Posterior cingulate gyrus (tissue), 11 donors: ENCODE measurements around the gene ASCC3.

ENCODE experiments used
- DNase-seq, 10 donors: peaks; one replicate each; pipeline versions ENCODE4 v3.0.0 to v3.0.0-alpha.2; 2020 to 2021; ENCODE audit warnings: mixed read lengths in 3 of 10
- intact Hi-C: fragments of 100-400 bp; cut with DNase I; formaldehyde crosslinking; loops from one replicate; pipeline ENCODE4 v1.15.1; 2023

ASCC3 gene

DNA sequence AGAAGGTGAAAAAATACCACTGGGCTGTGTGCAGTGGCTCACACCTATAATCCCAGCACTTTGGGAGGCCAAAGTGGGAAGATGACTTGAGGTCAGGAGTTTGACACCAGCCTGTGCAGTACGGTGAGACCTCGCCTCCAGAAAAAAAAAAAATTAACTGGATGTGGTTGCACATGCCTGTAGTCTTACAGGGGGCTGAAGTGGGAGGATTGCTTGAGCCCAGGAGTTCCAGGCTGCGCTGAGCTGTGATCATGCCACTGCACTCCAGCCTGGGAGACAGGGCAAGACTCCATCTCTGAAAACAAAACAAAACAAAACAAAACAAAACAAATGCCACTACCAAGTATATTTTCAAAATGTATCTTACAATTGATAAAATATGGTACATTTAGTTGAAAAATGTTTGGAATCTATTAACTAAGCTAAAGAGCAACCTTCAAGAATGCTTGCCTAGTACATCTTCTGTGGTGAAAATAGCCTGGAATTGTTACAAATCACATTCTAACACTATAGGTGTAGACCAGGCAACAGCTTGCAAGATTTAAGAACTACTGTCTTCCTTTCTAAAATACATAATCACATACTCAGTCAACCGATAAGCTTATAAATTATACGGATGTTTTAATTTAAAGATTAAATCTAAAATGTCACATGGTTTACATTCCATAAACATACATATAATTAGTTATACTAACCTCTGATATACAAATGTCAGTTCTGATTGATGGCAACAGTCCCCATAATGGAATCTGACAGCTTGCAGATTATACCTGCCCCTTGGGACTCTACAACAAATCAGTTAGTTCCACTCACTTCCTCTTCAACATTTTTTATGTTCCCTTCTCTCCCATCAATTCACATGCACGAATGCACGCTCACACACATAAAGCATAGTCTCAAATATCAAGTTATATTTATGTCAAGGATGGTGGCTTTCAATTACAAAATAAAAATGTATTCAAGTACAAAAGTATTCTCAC is 150.8 kb downstream of the ASCC3 start:
- intact Hi-C loops: no loop called here
- no peak for DNase-seq

DNA sequence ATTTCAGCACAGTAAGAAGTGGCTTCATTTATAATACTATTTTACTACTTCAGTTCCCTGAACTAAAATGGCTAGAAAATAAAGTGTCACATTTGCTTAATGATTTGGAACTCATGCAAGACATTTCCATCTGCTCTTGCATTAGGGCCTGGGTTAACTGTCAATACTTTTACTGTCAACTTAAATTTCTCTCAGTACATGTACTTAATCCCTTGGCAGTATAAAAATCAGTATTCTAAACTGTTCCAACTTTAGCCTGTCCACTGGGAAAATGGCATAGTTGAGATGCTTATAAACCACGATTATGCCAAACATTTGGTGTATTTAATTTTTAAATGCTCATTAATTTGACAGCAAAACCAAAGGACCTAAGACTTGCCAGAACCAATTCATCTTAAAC is 154.5 kb downstream of the ASCC3 start:
- intact Hi-C loops: no loop called here
- no peak for DNase-seq

DNA sequence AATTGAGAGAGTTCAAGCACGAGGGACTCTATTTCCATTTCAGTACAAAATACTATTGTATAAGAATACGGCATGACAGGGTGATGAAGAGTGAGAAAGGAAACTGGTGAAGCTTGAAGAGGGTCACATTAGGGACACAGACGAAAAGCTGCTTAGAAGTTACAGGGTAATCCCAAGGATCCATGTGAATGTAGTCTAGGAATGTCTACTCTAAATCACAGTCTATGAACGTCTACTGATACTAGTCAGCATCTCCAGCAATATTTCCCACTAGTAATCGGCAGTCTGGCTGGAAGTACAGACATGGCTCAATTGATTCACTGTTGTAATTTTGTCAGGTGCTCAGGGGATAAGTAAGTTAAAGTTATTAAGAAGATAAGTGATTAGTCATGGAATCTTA is 156.4 kb downstream of the ASCC3 start:
- DNase-seq: no peak
- intact Hi-C loops: no loop called here

DNA sequence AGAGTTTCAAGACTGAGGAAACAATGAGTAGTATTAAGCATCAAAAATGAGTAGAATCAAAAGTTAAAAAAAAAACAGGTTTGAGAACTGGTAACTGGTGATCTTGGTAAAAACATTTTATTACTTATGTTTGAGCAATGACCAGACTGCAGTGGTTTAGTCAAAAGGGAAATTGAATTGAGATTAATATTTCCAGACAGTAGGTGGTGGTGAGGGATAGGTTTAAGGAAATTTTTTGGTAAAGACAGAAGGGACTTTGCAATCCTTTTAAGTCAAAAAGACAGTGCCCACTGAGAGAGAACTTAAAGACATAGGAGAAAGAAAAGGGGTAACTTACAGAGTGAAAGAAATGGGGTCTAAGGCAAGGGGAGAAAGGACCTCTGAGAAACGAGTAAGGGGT is 156.9 kb downstream of the ASCC3 start:
- intact Hi-C loops: no loop called here
- DNase-seq: no peak

DNA sequence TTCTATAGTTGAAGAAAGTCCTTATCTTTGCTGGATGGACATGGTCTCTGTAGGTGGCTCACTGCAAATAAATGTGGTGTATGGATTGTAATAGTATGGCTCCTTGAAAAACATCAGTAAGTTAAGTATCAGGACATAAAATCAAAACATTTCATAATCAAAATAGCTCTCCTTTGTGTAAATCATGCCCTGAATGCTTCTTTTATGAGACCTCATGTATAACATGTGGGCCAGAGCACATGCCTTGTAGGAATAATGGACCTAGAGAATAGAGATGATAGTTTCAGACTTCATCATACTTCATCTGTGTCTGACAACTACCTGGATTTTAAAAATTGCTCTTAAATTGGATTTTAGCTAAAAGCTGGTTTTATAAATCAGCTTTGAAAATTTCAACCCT is 159.9 kb downstream of the ASCC3 start:
- intact Hi-C loops: no loop called here
- no peak for DNase-seq

DNA sequence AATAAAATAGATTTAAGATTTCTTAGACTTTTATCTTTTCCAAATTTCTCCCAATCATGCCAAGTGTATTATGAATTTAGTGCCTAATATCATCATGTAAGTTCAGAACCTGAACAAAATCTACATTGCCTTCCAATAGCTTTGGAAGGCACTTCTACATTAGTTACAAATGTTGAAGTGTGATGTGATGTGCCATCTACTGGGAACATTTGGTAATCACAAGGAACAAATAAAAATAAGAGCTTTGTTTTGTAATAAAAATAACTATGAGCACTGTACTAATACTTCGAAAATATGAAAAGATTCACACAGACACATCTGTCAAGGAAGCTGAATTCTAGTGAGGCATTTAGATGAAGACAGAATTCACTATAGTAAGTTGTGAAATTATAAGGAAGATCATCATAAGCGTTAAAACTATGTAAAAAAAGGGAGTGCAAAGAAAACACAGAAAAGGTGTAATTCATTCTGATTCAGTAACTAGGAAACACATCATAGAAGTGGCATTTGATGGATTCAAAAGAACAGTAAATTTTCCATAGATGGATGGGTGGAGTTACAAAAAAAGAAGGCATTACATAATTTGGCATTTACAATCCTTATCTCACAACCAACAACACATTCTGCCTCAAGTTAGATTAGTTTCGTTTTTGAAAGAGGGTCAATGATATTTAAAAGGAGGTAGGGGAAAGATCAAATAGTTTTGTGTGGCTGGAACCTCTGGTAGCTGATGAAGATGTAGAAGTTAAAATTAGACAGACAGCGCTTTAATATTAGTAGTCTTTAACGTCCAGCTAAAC is 161.0 kb downstream of the ASCC3 start:
- intact Hi-C loops: no loop called here
- no peak for DNase-seq

DNA sequence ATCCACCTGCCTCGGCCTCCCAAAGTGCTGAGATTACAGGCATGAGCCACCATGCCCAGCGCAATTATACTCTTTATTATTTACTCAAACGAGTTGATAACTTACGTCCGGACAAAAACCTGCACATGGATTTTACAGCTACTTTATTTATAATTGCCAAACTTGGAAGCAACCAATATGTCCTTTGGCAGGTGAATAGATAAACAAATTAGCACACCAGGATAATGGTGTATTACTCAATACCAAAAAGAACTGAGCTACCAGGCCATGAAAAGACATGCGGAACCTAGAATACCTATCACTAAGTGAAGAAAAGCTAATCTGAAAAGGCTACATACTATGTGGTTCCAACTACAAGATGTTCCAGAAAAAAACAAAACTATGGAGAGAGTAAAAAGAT is 168.1 kb downstream of the ASCC3 start:
- DNase-seq: no peak
- intact Hi-C loops: no loop called here

DNA sequence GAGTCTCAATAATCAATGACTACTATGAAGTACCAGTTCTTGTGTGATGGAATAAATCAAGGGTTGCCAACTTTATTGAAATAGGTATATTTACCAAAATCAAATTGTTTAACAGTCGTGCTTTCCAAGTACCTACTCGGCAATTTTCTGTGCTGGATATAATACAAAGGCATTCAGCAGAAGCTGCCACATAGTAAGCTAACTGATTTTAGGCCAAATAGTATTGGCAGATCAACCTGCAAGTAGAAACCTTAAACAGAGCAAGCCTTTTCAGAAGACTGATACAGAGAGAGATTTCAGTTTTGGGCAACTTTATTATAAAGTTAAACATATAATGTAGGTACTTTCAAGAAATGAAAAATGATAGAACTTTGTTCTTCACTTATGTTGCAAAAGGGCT is 174.6 kb downstream of the ASCC3 start:
- intact Hi-C loops: no loop called here

DNA sequence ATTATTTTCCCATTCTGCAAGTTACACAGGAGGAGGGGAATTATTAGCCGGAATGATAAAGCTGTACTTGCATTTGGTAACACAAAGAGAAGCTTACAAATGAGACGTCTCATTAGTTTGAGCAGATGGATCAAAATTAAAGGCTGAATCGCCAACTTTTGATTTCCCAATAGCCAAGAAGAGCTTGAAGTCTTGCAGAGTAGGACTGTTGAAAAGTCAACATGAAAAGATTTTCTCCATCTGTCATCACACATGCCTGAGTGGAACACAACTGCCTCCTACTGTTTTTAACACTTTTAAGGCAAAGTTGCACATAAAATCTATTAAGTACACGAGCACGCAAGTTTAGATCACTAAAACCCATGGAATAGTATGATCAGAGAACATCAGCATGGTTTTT is 176.2 kb downstream of the ASCC3 start:
- intact Hi-C loops: no loop called here
- DNase-seq: no peak

More for the DNA sequence above, 174.6 kb downstream of the ASCC3 start:
- no peak for DNase-seq

DNA sequence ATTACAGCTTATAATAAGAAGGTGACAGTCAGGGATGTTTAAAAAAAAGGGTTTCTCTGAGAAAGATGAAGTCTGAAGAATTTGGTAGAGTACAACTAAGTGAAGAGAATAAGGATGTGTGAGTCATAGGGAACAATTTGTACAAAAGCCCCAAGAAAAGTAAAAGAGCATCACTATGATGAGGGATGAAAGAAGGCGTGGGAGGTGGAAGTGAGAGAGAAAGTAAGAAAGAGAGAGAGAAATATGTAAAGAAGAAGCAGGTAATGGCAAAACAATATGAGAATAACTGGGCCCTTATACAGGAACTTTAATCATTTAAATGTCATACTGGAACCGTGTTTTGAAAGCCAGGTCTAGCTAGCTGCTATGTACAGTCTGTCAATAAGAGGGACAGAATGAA is 179.4 kb downstream of the ASCC3 start:
- DNase-seq: no peak
- intact Hi-C loops: no loop called here

DNA sequence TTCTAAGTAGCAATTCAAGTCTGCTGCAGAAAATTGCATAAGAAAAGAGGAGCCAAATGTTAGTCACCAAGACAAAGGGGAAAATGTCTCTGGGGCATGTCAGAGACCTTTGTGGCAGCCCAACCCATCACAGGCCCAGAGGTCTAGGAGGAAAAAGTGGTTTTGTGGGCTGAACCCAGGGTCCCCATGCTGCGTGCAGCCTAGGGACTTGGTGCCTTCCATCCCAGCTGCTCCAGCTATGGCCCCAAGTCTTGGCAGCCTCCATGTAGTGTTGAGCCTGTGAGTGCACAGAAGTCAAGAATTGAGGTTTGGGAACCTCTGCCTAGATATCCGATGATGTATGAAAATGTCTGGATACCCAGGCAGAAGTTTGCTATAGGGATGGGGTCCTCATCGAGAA is 181.1 kb downstream of the ASCC3 start:
- intact Hi-C loops: no loop called here
- DNase-seq: peak in 1 of 10 donors; percentile 66

DNA sequence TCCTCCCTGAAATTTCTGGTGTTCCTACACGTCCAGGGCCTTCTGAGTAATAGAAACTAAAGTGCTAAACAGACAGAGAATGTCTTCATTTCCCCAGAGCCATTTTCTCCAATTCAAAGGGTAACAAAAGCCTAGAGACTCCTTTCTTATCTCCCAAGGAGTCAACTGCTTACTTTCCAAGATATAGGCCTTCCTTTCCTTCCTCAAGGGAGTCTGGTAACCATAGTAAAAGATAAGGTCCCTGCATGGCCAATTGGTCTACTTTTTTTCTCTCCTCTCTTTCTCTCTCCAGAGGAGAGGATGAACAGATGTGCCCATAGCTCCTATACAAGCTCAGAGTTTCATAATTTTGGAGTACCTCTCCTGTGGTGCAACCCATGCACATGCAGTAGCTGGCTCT is 185.7 kb downstream of the ASCC3 start:
- DNase-seq: no peak
- intact Hi-C loops: no loop called here

DNA sequence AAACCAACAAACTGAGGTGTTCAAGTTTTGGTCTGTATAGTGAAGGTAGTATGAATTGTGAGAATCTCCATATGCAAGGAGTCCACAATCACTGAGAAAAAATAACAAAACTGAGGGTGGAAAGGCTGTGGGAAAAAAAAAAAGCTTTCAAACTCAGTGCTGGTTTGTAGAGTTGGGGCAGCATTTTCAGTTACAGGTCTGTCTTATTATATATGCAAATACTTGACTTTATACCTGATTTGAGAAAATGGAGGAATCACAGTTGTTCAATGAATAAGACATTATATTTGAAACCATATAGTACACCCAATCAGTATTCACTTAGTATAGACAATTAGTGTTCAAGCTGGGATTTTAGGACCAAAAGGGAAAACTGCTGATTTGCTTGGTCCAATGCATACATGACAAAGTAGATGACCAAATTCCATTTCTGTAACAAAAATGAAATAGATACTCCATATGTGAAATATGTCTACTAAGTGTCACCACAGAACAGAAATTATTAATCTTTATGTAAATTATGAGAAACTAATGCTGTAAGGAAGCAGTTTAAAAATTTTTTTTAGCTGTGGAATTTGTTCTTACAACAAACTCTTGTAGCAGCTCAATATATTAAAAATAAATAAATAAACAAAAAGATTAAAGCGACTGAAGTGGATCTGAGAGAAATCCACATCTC is 187.7 kb downstream of the ASCC3 start:
- no peak for DNase-seq
- intact Hi-C loops: no loop called here

DNA sequence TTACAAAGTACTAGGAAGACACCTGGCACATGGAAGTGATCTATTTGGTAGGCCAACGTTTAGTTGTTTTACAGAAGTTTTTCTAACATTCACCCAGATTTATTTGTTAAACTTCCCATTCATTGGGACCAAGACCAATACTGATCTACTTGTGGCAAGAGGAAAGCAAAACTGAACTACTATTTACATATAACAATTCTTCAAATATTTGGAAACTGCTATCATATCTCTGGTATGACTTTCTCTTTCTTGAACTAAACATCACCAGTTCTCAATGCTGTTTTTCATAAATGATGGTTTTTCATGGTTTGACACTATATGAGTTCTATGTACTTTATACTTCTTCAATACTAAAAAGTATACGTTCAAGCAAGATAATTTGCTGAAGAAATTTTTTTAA is 189.2 kb downstream of the ASCC3 start:
- DNase-seq: no peak
- intact Hi-C loops: no loop called here

DNA sequence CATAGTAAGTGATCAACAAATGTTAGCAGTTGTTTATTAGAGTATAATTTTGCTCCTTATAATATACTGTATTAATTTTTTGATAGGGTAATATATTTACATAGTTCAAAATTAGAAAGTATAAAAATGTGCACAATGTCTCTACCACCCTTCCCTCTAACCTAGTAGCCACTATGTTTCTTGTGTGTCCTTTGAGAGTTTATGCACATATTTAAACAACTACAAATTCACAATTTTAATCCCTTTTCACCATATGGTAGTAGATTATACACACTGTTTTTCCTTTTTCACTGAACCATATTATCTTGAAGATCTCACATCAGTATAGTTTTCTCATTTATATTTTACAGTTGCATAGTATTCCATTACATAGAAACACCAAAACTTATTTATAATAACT is 194.9 kb downstream of the ASCC3 start:
- DNase-seq: no peak
- intact Hi-C loops: no loop called here

DNA sequence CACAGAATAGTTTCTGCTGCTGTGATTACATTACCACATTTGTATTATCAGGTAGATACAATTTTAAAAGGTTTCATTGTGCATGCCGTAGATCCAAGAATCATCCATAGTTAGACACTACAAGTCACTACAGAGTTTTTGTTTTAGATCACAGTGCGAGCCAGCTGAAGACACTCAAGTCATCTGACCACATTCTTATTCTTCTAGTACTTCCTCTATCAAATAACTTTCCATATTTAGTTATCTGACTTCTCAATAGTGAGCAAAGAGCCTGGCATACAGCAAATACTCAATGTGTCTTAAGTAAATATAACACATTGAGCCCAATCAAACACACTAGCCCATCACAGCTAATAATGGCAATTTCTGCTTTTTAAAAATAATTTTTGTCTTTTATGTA is 195.4 kb downstream of the ASCC3 start:
- intact Hi-C loops: no loop called here
- DNase-seq: no peak

DNA sequence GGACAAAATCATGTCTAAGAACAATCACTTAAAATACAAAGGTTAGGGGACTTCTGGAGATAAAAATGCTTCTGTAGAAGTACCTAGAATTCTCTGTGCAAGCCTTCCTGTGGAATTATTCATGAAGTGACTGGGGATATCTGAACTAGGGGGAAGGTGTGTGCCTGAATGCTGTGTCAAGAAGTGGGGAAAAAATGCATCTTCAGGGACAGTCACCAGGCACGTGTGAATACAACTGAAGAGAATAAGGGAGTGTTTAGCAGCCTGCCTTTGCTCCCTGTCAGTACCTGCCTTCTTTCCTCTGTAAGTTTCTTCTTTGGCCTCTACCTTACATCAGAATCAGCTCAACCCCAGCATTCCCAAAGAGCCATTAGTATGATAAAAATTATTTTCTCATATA is 201.0 kb downstream of the ASCC3 start:
- intact Hi-C loops: no loop called here
- DNase-seq: no peak

DNA sequence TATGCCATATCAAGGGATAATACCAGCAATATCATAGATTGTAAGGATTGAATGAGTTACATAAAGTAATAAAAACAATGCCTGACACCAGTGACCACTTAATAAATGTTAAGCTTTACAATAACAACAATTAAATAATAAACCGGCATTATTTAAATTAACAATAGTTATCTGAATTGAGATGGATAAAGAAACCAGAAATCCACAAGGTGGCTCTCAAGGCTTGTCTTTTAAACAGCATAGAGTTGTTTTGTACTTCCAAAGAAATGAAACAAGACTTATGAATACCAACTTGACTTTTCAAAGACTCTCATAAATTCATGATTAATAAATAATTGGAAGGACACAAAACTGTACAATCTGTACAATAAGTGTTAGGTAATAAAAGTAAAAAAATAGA is 203.1 kb downstream of the ASCC3 start:
- no peak for DNase-seq
- intact Hi-C loops: no loop called here

DNA sequence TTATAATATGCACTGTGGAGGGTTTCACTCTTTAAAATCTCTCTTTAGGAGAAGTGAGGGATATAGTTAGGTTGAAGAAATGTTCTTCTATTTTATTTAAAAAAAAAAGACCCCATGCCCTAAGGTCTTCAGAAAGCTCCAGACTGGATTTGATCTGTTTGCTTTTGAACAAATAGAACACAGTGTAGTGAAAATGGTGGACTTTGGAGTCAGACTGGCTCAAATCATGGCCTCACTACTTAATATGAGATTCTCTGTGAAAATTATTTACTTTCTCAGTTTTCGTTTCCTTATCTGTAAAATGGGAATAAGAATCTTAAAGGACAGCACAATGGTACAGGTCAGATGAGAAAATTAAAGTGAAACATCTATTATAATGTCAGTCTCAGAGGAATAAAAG is 203.9 kb downstream of the ASCC3 start:
- intact Hi-C loops: no loop called here

DNA sequence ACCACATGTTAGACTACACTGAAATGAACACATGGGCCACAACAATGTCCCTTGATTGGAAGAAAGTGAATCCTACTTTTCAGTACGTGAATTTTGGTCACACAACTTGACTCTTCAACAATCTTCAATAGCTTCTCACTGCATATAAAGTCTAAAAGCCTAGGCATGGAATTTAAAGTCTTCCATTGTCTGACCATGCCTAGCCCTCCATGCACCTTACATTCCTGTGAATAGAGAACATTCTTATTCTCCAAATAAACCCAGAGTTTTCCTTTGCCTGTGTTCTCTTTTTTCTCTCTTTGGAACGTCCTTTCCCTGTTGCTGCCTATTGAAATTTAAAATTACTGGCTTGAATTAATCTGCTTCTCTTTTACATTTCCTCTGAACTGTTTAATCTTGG is 207.5 kb downstream of the ASCC3 start:
- DNase-seq: no peak

More for the DNA sequence above, 203.9 kb downstream of the ASCC3 start:
- DNase-seq: no peak

DNA sequence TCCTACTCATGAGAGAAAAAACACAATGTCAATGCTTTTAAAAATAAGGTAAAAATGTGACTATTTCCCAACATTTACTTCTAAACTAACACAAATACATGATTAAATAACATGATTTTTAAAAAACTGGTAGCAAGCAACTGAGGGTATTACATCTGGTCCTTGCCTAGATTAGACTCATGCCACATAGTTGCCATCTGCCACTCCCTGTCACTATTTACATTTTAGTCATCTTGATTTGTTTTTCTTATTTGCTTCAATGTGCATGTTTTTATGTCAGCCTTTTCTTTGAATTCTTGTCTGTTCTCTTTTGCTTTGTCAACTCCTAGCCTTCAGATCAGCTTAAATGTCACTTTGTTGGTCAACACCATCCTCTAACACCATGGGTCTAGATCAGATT is 209.4 kb downstream of the ASCC3 start:
- no peak for DNase-seq
- intact Hi-C loops: no loop called here

More for the DNA sequence above, 207.5 kb downstream of the ASCC3 start:
- intact Hi-C loops: no loop called here
